ENCODE measurements around the gene TOGARAM2. TPM values are rescaled to one million over a fixed set of nuclear protein-coding genes. Genes with fewer than 3 reads are reported as not detected.

TOGARAM2 gene
- total and polyA plus RNA-seq, 8 donors = 0.03 to 9.1 (median 0.74) TPM

DNA sequence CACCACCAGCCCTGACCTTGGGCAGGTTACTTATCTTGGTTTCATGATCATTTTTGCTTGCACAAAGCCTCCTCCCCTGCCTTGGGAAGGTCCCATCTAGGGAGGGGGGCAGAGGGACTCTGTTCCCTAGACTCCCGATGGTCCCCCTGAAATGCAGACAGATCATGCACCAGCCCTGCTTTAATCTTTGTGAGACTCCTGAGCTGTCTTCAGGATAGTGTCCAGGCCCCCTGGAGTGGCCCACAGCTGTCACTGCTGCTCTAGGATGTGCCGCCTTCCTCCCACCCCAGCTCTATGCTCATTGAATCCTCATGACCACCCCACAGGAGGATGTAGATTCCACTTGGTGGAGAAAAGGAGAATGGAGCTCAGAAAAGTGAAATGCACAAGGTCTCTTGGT lies 65.2 kb downstream of the TOGARAM2 start:
- no peak for DNase-seq
- FAIRE-seq = no peak
- Histone ChIP-seq H3K9me3 (no peaks in the 10 kb centered on the region), H3K4me3 (no peak overlapping the region), H3K4me1 (no peaks in the 10 kb centered on the region), H3K36me3 (no peaks in the 10 kb centered on the region), H3K27me3 (no peaks in the 10 kb centered on the region), H3K27ac (no peak overlapping the region)
- TF ChIP-seq, protein P1, sequence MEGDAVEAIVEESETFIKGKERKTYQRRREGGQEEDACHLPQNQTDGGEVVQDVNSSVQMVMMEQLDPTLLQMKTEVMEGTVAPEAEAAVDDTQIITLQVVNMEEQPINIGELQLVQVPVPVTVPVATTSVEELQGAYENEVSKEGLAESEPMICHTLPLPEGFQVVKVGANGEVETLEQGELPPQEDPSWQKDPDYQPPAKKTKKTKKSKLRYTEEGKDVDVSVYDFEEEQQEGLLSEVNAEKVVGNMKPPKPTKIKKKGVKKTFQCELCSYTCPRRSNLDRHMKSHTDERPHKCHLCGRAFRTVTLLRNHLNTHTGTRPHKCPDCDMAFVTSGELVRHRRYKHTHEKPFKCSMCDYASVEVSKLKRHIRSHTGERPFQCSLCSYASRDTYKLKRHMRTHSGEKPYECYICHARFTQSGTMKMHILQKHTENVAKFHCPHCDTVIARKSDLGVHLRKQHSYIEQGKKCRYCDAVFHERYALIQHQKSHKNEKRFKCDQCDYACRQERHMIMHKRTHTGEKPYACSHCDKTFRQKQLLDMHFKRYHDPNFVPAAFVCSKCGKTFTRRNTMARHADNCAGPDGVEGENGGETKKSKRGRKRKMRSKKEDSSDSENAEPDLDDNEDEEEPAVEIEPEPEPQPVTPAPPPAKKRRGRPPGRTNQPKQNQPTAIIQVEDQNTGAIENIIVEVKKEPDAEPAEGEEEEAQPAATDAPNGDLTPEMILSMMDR (IDR thresholded peaks at IDR 0.05) = no peak
- ATAC-seq = no peak
- WGBS, 2 donors = 93 to 97% methylated on average over 2 of the region's 2 CpGs
- intact Hi-C loops (cut with DNase I) = no loop called here

DNA sequence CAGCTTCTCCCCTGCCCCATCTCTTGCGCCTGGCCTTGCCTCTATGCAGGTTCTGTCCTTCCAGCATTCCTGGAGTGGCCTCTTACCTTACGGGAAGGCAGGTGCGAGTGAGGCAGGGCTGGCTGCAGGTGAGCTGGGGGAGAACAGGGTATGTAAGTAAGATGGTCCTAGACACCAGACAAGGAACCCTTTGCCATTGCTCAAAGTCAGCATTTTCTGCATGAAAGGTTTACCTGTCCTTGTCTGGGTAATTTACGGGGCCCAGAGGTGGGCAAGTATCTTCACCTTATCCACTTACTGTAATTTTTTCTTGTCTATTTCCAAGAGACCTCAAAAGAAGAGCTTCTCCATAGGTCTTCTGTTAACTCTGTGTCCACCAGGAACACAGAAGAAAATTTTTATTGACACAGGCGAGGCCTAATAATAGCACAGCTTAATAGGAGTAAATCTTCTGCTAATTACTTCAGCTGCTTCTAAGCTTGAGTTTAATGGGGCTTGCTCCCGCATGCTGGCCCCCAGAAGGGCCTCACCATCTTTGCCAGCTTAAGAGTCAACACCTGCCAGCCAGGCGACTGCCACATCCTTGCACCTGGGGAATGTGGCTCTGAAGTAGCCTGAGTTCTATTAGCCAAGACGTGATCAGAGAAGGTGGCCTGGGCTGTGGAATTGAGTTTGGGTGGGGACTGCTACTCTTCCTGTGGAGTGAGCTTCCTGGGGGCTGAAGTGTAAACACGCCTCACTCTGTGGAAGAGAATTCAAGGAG lies 66.2 kb downstream of the TOGARAM2 start:
- H3K4me3 ChIP-seq = no peak overlapping the region
- 90 to 92% methylated on average over 9 of the region's 9 CpGs for WGBS, 2 donors
- no peak for FAIRE-seq
- no peak for ATAC-seq
- intact Hi-C loops (cut with DNase I) = no loop called here
- no peak overlapping the region for H3K27ac ChIP-seq
- no peaks in the 10 kb centered on the region for H3K36me3 ChIP-seq
- H3K4me1 ChIP-seq = no peaks in the 10 kb centered on the region
- no peaks in the 10 kb centered on the region for H3K9me3 ChIP-seq
- TF ChIP-seq, protein P1 (IDR thresholded peaks at IDR 0.05) = no peak
- DNase-seq = no peak
- H3K27me3 ChIP-seq = no peaks in the 10 kb centered on the region

DNA sequence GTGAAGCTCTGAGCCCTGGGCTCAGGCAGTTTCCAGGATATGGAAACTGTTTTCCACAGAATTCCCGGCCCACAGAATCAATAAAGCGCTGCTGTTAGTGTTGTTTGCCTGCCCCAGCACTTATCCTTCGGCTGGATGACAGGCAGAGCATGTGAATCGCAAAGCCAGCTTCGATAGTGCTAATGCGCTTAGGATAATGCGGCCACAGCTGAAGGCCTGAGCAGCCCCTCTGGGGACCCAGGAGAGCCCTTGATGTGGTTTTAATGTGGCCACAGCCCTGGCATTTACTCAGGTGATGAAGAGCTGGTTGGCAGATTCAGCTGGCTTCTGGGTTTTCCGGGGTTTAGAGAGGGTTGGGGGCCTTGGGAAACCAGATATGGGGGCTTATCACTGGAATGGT lies 69.5 kb downstream of the TOGARAM2 start:
- ATAC-seq (peak in 1 of 4 donors; percentile 56), DNase-seq (no peak), FAIRE-seq (no peak)
- intact Hi-C loops (cut with DNase I) = no loop called here
- Histone ChIP-seq H3K36me3 (no peaks in the 10 kb centered on the region), H3K4me1 (no peaks in the 10 kb centered on the region), H3K9me3 (no peaks in the 10 kb centered on the region), H3K27me3 (no peaks in the 10 kb centered on the region), H3K4me3 (no peak overlapping the region), H3K27ac (no peak overlapping the region)
- WGBS, 2 donors = 68% methylated on average over 8 of the region's 8 CpGs
- TF ChIP-seq, protein P1 (IDR thresholded peaks at IDR 0.05) = no peak

DNA sequence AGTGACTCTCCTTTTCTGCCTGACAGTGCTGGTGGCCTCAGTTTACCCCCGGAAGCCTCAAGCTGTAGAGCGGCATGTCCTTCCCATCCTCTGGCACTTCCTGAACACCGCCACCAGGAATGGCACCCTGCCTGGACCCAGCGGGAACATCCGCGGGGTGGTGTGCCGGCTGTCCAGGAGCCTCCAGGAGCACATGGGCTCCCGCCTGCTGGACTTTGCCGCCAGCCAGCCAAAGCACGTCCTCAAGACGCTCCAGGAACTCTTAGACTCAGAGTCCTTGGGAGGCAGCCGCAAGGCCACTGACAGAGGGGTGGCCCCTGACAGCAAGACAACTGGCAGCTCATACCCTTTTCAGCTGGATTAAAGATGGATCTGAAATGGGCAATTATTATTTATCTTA lies 70.6 kb downstream of the TOGARAM2 start:
- TF ChIP-seq, protein P1 (IDR thresholded peaks at IDR 0.05) = no peak
- Histone ChIP-seq H3K9me3 (no peaks in the 10 kb centered on the region), H3K4me1 (no peaks in the 10 kb centered on the region), H3K4me3 (no peak overlapping the region), H3K27me3 (no peaks in the 10 kb centered on the region), H3K36me3 (no peaks in the 10 kb centered on the region), H3K27ac (no peak overlapping the region)
- 83 to 91% methylated on average over 12 of the region's 12 CpGs for WGBS, 2 donors
- ATAC-seq = no peak
- DNase-seq = no peak
- intact Hi-C loops (cut with DNase I) = no loop called here
- FAIRE-seq = no peak

DNA sequence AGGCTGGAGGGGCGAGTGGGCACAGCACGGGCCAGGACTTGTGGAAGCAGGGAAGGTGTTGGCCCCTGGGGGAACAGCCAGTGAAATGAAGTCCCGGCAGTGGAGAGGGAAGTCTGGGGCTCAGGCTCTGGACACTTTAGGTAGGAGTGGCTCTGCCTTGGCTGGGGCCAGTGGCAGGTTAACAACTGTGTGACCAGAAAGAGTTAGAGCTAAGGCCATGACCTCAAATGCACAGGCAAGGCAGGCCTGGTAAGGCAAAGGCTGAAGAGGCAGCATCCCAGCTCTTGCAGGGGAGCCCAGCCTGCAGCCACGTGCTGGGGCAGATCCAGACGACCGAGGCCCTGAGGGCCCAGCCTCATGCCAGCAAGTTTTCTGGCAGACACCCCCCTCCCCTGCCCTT lies 71.7 kb downstream of the TOGARAM2 start:
- no peak overlapping the region for H3K27ac ChIP-seq
- H3K4me1 ChIP-seq = no peaks in the 10 kb centered on the region
- TF ChIP-seq, protein P1 (IDR thresholded peaks at IDR 0.05) = no peak
- FAIRE-seq (no peak), DNase-seq (no peak), ATAC-seq (no peak)
- H3K36me3 ChIP-seq = no peaks in the 10 kb centered on the region
- H3K4me3 ChIP-seq = no peak overlapping the region
- no peaks in the 10 kb centered on the region for H3K9me3 ChIP-seq
- intact Hi-C loops (cut with DNase I) = no loop called here
- H3K27me3 ChIP-seq = no peaks in the 10 kb centered on the region
- WGBS, 2 donors = 77 to 79% methylated on average over 6 of the region's 6 CpGs
